HepG2 (cell line): ENCODE data around the gene GPS1. TPM values are rescaled to one million over a fixed set of nuclear protein-coding genes. Genes with fewer than 3 reads are reported as not detected.

Source experiments
- DPF2 ChIP-seq: sonication (generic); formaldehyde crosslinking; IDR thresholded peaks from 2 replicates; pipeline ENCODE4 v1.4.0; 2020; ENCODE audit warnings: mild to moderate bottlenecking, low read depth, missing genetic modification reagents, borderline replicate concordance
- FOXK2 ChIP-seq: fragments of 450-650 bp; IDR thresholded peaks from 2 replicates; pipeline ENCODE4 v1.6.1; 2016
- KDM5A ChIP-seq: fragments of 200-600 bp; sonication (generic); IDR thresholded peaks from 2 replicates; pipeline ENCODE4 v1.7.0; 2018; ENCODE audit warnings: antibody characterized with exemption, mild to moderate bottlenecking, low read length, borderline replicate concordance
- KMT2B ChIP-seq: IDR thresholded peaks from 2 replicates; pipeline ENCODE4 v1.6.1; 2016; ENCODE audit warnings: missing genetic modification reagents, missing compliant biosample characterization
- PAXIP1 ChIP-seq: sonication (generic); formaldehyde crosslinking; conservative IDR thresholded peaks from 2 replicates; pipeline ENCODE4 v1.4.0; 2020; ENCODE audit warnings: mild to moderate bottlenecking, missing genetic modification reagents, moderate library complexity
- RCOR2 ChIP-seq: IDR thresholded peaks from 2 replicates; pipeline ENCODE4 v1.6.1; 2016; ENCODE audit warnings: missing biosample characterization, missing genetic modification reagents
- SIX4 ChIP-seq: sonication (generic); formaldehyde crosslinking; IDR thresholded peaks from 2 replicates; pipeline ENCODE4 v1.4.0; 2020; ENCODE audit warnings: missing genetic modification reagents
- TARDBP ChIP-seq: sonication (generic); formaldehyde crosslinking; IDR thresholded peaks from 2 replicates; pipeline ENCODE4 v1.8.0; 2022; ENCODE audit warnings: mild to moderate bottlenecking, missing genetic modification reagents
- ZBTB40 ChIP-seq, 2 experiments: fragments of 450-650 bp in 1 of 2; sonication (generic) in 1 of 2; formaldehyde crosslinking in 1 of 2; IDR thresholded peaks; 2 replicates each; pipeline versions ENCODE4 v1.6.1 to v1.8.0; 2016 to 2022; ENCODE audit warnings: antibody characterized with exemption in 1 of 2, mild to moderate bottlenecking in 1 of 2, missing genetic modification reagents in 1 of 2
- ZNF362 ChIP-seq: sonication (generic); formaldehyde crosslinking; IDR thresholded peaks from 2 replicates; pipeline ENCODE4 v1.4.0; 2020; ENCODE audit warnings: missing genetic modification reagents, mild to moderate bottlenecking, borderline replicate concordance
- ZNF567 ChIP-seq: sonication (generic); formaldehyde crosslinking; IDR thresholded peaks from 2 replicates; pipeline ENCODE4 v1.8.1; 2023; ENCODE audit warnings: mild to moderate bottlenecking, missing genetic modification reagents, borderline replicate concordance
- ZNF607 ChIP-seq: sonication (generic); formaldehyde crosslinking; IDR thresholded peaks from 2 replicates; pipeline ENCODE4 v1.5.1; 2020; ENCODE audit warnings: missing genetic modification reagents, mild to moderate bottlenecking, borderline replicate concordance
- ZNF816 ChIP-seq: sonication (generic); formaldehyde crosslinking; IDR thresholded peaks from 2 replicates; pipeline ENCODE4 v1.8.0; 2022; ENCODE audit warnings: missing genetic modification reagents, mild to moderate bottlenecking, borderline replicate concordance
- ZZZ3 ChIP-seq: sonication (generic); formaldehyde crosslinking; IDR thresholded peaks from 2 replicates; pipeline ENCODE4 v1.4.0; 2020; ENCODE audit warnings: missing genetic modification reagents, mild to moderate bottlenecking, borderline replicate concordance
- polyA plus RNA-seq, 8 experiments: library from polyadenylated mRNA; depleted of rRNA in 3 of 8; stranded (reverse) in 7 of 8; unstranded in 1 of 8; fragments of >200 nt; fragmentation: Illumina TruSeq in 4 of 8; extraction: Trizol in 4 of 8; gene quantifications; 2 replicates each; pipeline versions ENCODE4 v1.2.1 to v1.2.3, GENCODE V29; 2011 to 2016; ENCODE audit warnings: low read depth in 4 of 8, missing spikeins in 1 of 8, mixed read lengths in 1 of 8; ENCODE audit not compliant: insufficient read depth in 1 of 8
- total RNA-seq, 5 experiments: library from RNA; depleted of rRNA; stranded (reverse); fragments of >200 nt; fragmentation: Illumina TruSeq; extraction: Trizol; gene quantifications; 2 replicates each; pipeline ENCODE4 v1.2.3, GENCODE V29; 2016; ENCODE audit warnings: low read depth in 1 of 5

Gene GPS1
- total and polyA plus RNA-seq, 2 of the 13 experiments (the other 11 are each of a cell fraction or from before 2014, with no cell fraction given), result 124 to 128 TPM

GRCh38 chr17:82098939-82099763 lies 47.5 kb downstream of the GPS1 start (continued):
- TF ChIP-seq PAXIP1 (CRISPR knock-in tag) (no peak), ZNF567 (no peak; the same call in 1 of the 2 replicates), SIX4 (CRISPR knock-in tag) (no peak), ZZZ3 (CRISPR knock-in tag) (no peak), KDM5A (no peak), ZBTB40 (IDR thresholded peaks at IDR 0.05) (no peak), ZBTB40 (CRISPR knock-in tag; IDR thresholded peaks at IDR 0.05) (no peak; the same call in 1 of the 2 replicates), TARDBP (CRISPR knock-in tag) (no peak), KMT2B (CRISPR knock-in tag) (no peak), FOXK2 (no peak), ZNF362 (peak; percentile 7; the same call in 1 of the 2 replicates), ZNF816 (peak; percentile 26; the same call in 1 of the 2 replicates), DPF2 (CRISPR knock-in tag) (no peak), RCOR2 (CRISPR knock-in tag) (no peak), ZNF607 (CRISPR knock-in tag) (peak; percentile 33; the same call in 1 of the 2 replicates)
